ENCODE measurements around the gene PTPN18. TPM values are rescaled to one million over a fixed set of nuclear protein-coding genes. Genes with fewer than 3 reads are reported as not detected.

The PTPN18 gene
- total and polyA plus RNA-seq, 2 of the 4 experiments (the other 2 are of a cell fraction), result 9.7 to 15.5 TPM

DNA sequence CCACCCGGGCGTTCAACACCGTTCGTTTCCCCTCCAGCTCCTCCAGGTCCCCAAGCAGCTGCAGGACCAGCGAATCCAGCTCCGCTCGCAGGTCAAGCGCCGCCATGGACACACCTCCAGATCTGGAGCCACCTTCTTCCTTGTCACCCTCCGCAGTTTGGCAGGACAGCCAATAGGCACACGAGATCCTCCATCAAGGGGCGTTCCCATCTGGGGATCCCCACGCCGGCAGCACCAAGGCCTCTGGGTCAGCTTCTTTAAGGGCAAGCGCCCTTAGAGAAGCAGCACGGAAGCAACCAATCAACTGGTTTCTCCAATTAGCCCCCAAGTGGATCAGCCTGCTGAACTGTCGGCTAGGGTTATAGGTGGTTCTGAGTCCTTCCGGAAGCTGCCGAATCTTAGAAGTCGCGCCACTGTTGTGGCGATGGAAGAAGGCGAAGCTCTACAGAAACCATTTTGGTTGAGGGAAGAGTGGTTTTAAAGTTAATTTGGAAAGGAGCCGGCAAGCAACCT lies 13.8 kb upstream of the PTPN18 start:
- peak overlapping the region; percentile 18 to 91; a peak in 3 of 4 replicates for H4K8ac ChIP-seq (ENCODE audit: low read depth in 2 of 2, low read length in 2 of 2)
- peak overlapping the region; percentile 80 for H3K4ac ChIP-seq (ENCODE audit: low read depth, low read length)
- H3K23ac ChIP-seq (ENCODE audit: low read depth, low read length), result peak overlapping the region; percentile 53; the same call in 1 of the 2 replicates
- peak overlapping the region; percentile 91 for H3K4me2 ChIP-seq (ENCODE audit: low read depth, low read length)
- dilution Hi-C loops (cut with HindIII; ENCODE audit: low sequenced_read_pairs, unreplicated experiment) (no loop called here), intact Hi-C loops (cut with micrococcal nuclease) (loop anchor here (1.0 kb wide), 2 partner anchors 30 to 49 kb away; no protein-coding TSS in a partner anchor), in situ Hi-C loops (cut with MboI; ENCODE audit: low sequenced_read_pairs) (no loop called here)
- H3K9me1 ChIP-seq (ENCODE audit: insufficient read depth, low read length), result peaks cover 9% of the 10 kb centered on the region
- CTCF ChIA-PET, result interaction anchor here (0.7 to 2.1 kb wide), 4 partner anchors 14 to 54 kb away, joined by 3 to 8 read pairs (median 4); partner anchors contain the start of gene PTPN18
- peak overlapping the region; percentile 68; the same call in 1 of the 2 replicates for H3K56ac ChIP-seq (ENCODE audit: extremely low read depth, insufficient read depth, low read length)
- peak overlapping the region; percentile 98 for H2AFZ ChIP-seq (replicated peaks; ENCODE audit: low read length, poor library complexity)
- H3K14ac ChIP-seq (replicated peaks; ENCODE audit: low read depth, low read length), result peak overlapping the region; percentile 65
- POLR2A ChIA-PET (ENCODE audit: unreplicated experiment), result interaction anchor here (0.5 to 0.7 kb wide), 5 partner anchors 12 to 803 kb away, joined by 3 to 5 read pairs (median 3); partner anchors contain the start of gene PTPN18
- BruUV-seq (replicated peaks), result no TSS peak
- peak overlapping the region; percentile 96 for H3K4me3 ChIP-seq (ENCODE audit: insufficient read depth, low read depth, low read length)
- peak overlapping the region; percentile 65 for H3K9ac ChIP-seq (ENCODE audit: low read depth, low read length)
- 1% methylated on average over 14 of the region's 24 CpGs; no CpG with 5 or more reads in 1 of the 2 experiments for WGBS, 2 experiments (ENCODE audit: extremely low coverage in 2 of 2, insufficient read length in 1 of 2)
- TF ChIP-seq MXI1 (IDR thresholded peaks at IDR 0.05; ENCODE audit: borderline replicate concordance, low read depth, low read length), result peak; percentile 75; the same call in 1 of the 2 replicates
- TF ChIP-seq, protein P1, sequence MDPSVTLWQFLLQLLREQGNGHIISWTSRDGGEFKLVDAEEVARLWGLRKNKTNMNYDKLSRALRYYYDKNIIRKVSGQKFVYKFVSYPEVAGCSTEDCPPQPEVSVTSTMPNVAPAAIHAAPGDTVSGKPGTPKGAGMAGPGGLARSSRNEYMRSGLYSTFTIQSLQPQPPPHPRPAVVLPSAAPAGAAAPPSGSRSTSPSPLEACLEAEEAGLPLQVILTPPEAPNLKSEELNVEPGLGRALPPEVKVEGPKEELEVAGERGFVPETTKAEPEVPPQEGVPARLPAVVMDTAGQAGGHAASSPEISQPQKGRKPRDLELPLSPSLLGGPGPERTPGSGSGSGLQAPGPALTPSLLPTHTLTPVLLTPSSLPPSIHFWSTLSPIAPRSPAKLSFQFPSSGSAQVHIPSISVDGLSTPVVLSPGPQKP (IDR thresholded peaks at IDR 0.05; ENCODE audit: borderline replicate concordance, low read depth, low read length), result no peak
- TF ChIP-seq, protein P2, sequence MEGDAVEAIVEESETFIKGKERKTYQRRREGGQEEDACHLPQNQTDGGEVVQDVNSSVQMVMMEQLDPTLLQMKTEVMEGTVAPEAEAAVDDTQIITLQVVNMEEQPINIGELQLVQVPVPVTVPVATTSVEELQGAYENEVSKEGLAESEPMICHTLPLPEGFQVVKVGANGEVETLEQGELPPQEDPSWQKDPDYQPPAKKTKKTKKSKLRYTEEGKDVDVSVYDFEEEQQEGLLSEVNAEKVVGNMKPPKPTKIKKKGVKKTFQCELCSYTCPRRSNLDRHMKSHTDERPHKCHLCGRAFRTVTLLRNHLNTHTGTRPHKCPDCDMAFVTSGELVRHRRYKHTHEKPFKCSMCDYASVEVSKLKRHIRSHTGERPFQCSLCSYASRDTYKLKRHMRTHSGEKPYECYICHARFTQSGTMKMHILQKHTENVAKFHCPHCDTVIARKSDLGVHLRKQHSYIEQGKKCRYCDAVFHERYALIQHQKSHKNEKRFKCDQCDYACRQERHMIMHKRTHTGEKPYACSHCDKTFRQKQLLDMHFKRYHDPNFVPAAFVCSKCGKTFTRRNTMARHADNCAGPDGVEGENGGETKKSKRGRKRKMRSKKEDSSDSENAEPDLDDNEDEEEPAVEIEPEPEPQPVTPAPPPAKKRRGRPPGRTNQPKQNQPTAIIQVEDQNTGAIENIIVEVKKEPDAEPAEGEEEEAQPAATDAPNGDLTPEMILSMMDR (conservative IDR thresholded peaks at IDR 0.05; ENCODE audit: low read depth, low read length), result no peak
- peak overlapping the region; percentile 79 for H3K27ac ChIP-seq (ENCODE audit: insufficient read depth, low read length)
- peak overlapping the region; percentile 22; the same call in 1 of the 3 replicates for H2BK15ac ChIP-seq (ENCODE audit: low read depth, low read length)
- peak overlapping the region; percentile 58 for H2BK120ac ChIP-seq (ENCODE audit: low read depth, low read length)
- no peaks in the 10 kb centered on the region for H3K9me3 ChIP-seq (ENCODE audit: control insufficient read depth, insufficient read depth, low read length)
- H2AK5ac ChIP-seq (ENCODE audit: low read depth, low read length), result no peak overlapping the region
- peak overlapping the region; percentile 89 for H2AK9ac ChIP-seq (replicated peaks; ENCODE audit: low read depth, low read length, poor library complexity)
- H4K5ac ChIP-seq (ENCODE audit: low read depth, low read length), result peak overlapping the region; percentile 73
- H3K27me3 ChIP-seq (ENCODE audit: control insufficient read depth, insufficient read depth, low read length), result no peaks in the 10 kb centered on the region
- H4K91ac ChIP-seq (ENCODE audit: insufficient read depth, low read depth, low read length), result peak overlapping the region; percentile 66
- H2BK5ac ChIP-seq (ENCODE audit: low read depth, low read length, poor library complexity, severe bottlenecking), result peak overlapping the region; percentile 78
- peak; percentile 79 for ATAC-seq (ENCODE audit: low read depth)
- H3K18ac ChIP-seq (ENCODE audit: low read depth, low read length), result peak overlapping the region; percentile 35; the same call in 1 of the 2 replicates
- peaks cover 30% of the 10 kb centered on the region for H3K36me3 ChIP-seq (ENCODE audit: control insufficient read depth, insufficient read depth, low read length)
- peak; percentile 91 for DNase-seq
- peaks cover 11% of the 10 kb centered on the region for H3K4me1 ChIP-seq (ENCODE audit: control insufficient read depth, insufficient read depth, low read length)
- H4K20me1 ChIP-seq (ENCODE audit: insufficient read depth, low read length), result no peaks in the 10 kb centered on the region
- H3K79me1 ChIP-seq (ENCODE audit: low read depth in 1 of 2, low read length in 2 of 2), result peaks cover 18 to 36% of the 10 kb centered on the region in 2 experiments
- peak overlapping the region; percentile 28; the same call in 1 of the 2 replicates for H2BK20ac ChIP-seq (ENCODE audit: low read depth, low read length)

All from IMR-90 (cell line).